ENCODE measurements around the gene TCF7. TPM values are rescaled to one million over a fixed set of nuclear protein-coding genes. Genes with fewer than 3 reads are reported as not detected.

TCF7 gene
- total RNA-seq, 1 experiment from 2014 or later: 18.2 TPM

- Histone ChIP-seq H3K23me2 (ENCODE audit: insufficient read length, low read depth, low read length, poor library complexity, severe bottlenecking) (no peaks in the 10 kb centered on the region), H4K5ac (ENCODE audit: insufficient read length, low read depth, low read length) (no peak overlapping the region), H4K8ac (replicated peaks; ENCODE audit: insufficient read length, low read depth, low read length) (no peak overlapping the region), H2AK5ac (ENCODE audit: insufficient read length, low read length) (no peak overlapping the region), H3K79me2 (ENCODE audit: insufficient read depth, low read length) (no peaks in the 10 kb centered on the region), H3K14ac (ENCODE audit: insufficient read depth, low read length) (no peak overlapping the region; the same call in 1 of the 2 replicates), H3K4me2 (ENCODE audit: insufficient read depth, insufficient read length, low read length) (no peak overlapping the region), H3K27me3 (ENCODE audit: insufficient read depth, low read length) (no peaks in the 10 kb centered on the region), H3K4ac (ENCODE audit: low read depth, low read length) (no peak overlapping the region), H3K27ac (ENCODE audit: insufficient read length, low read depth, low read length) (no peak overlapping the region), H3K23ac (ENCODE audit: insufficient read length, low read depth, low read length) (no peak overlapping the region), H4K20me1 (ENCODE audit: control insufficient read depth, insufficient read depth, insufficient read length) (peaks cover 3% of the 10 kb centered on the region), H2BK120ac (ENCODE audit: low read depth, low read length, poor library complexity, severe bottlenecking) (no peak overlapping the region), H3K79me1 (ENCODE audit: insufficient read depth, low read depth, low read length, poor library complexity, severe bottlenecking) (no peaks in the 10 kb centered on the region), H3K4me1 (ENCODE audit: insufficient read depth, low read length) (no peaks in the 10 kb centered on the region), H2AFZ (ENCODE audit: low read length) (no peak overlapping the region), H2BK12ac (ENCODE audit: insufficient read length, low read depth, low read length) (no peak overlapping the region), H2BK20ac (ENCODE audit: low read depth, low read length, poor library complexity, severe bottlenecking) (no peak overlapping the region), H4K91ac (ENCODE audit: insufficient read length, low read depth, low read length) (no peak overlapping the region), H3K18ac (ENCODE audit: insufficient read length, low read depth, low read length) (no peak overlapping the region), H2BK15ac (ENCODE audit: low read depth, low read length) (no peak overlapping the region), H3K9ac (ENCODE audit: extremely low read depth, insufficient read length, low read length) (no peak overlapping the region), H3K56ac (ENCODE audit: insufficient read length, low read depth, low read length) (no peak overlapping the region), H3K9me3 (ENCODE audit: control insufficient read depth, low read depth, low read length) (no peaks in the 10 kb centered on the region), H2BK5ac (ENCODE audit: insufficient read length, low read length) (no peak overlapping the region), H3T11ph (ENCODE audit: low read length) (no peak overlapping the region)
- no CpG with 5 or more reads among the region's 18 CpGs for WGBS (ENCODE audit: extremely low coverage, insufficient read length, low lambda C conversion rate)
- Mint-ChIP-seq H3K27ac (peak overlapping the region; percentile 18 to 73 (median 39); a peak in 4 of 7 replicates), H3K9me3 (no peaks in the 10 kb centered on the region), H3K4me1 (peaks cover 0 to 10% of the 10 kb centered on the region in 2 experiments), H3K4me3 (no peak overlapping the region), H3K27me3 (ENCODE audit: low read depth) (no peaks in the 10 kb centered on the region; the same call in 1 of the 2 replicates), H3K36me3 (ENCODE audit: insufficient read depth in 1 of 3, low read depth in 3 of 3) (no peaks in the 10 kb centered on the region; a peak in 3 of 7 replicates)
- DNase-seq: no peak
- TF ChIP-seq, protein P1, sequence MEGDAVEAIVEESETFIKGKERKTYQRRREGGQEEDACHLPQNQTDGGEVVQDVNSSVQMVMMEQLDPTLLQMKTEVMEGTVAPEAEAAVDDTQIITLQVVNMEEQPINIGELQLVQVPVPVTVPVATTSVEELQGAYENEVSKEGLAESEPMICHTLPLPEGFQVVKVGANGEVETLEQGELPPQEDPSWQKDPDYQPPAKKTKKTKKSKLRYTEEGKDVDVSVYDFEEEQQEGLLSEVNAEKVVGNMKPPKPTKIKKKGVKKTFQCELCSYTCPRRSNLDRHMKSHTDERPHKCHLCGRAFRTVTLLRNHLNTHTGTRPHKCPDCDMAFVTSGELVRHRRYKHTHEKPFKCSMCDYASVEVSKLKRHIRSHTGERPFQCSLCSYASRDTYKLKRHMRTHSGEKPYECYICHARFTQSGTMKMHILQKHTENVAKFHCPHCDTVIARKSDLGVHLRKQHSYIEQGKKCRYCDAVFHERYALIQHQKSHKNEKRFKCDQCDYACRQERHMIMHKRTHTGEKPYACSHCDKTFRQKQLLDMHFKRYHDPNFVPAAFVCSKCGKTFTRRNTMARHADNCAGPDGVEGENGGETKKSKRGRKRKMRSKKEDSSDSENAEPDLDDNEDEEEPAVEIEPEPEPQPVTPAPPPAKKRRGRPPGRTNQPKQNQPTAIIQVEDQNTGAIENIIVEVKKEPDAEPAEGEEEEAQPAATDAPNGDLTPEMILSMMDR (conservative IDR thresholded peaks at IDR 0.05): no peak
Measured at GRCh38 chr5:134127988-134128647, 13.6 kb downstream of the TCF7 start.

All from H9 (cell line).